HG03025 (cell line): Measurements from ENCODE around the gene PHLDA3.
A peak's percentile ranks its signal among the peaks of the same experiment; 100 is the strongest.
"Not testable (repeated sequence)": the region's sequence is repeated elsewhere in the genome, so short reads cannot be mapped to it uniquely, and the experiment has no call there.

ENCODE experiments used
- ATAC-seq: cut with Tn5 transposase; IDR thresholded peaks from one replicate; pipeline ENCODE4 v1.9.1; 2021; ENCODE audit warnings: mild to moderate bottlenecking, moderate library complexity; ENCODE audit not compliant: unreplicated experiment, low FRiP score

The PHLDA3 gene

GRCh38 chr1:201488830-201489589 lies 20.0 kb upstream of the PHLDA3 start:
- ATAC-seq = no peak

- ATAC-seq = no peak
Observed at GRCh38 chr1:201487742-201488141, 18.8 kb upstream of the PHLDA3 start.

GRCh38 chr1:201486187-201486586 lies 17.2 kb upstream of the PHLDA3 start:
- ATAC-seq = no peak

- ATAC-seq = no peak
Observed at GRCh38 chr1:201485184-201485774, 16.3 kb upstream of the PHLDA3 start.

GRCh38 chr1:201483373-201483949 lies 14.5 kb upstream of the PHLDA3 start:
- ATAC-seq = no peak

GRCh38 chr1:201482755-201483154 lies 13.8 kb upstream of the PHLDA3 start:
- ATAC-seq = peak; percentile 44

GRCh38 chr1:201481761-201482493 lies 12.9 kb upstream of the PHLDA3 start:
- ATAC-seq = peak; percentile 67

GRCh38 chr1:201481004-201481380 lies 12.0 kb upstream of the PHLDA3 start:
- ATAC-seq = no peak

GRCh38 chr1:201480231-201481003 lies 11.4 kb upstream of the PHLDA3 start:
- peak; percentile 57 for ATAC-seq

GRCh38 chr1:201479201-201479730 lies 10.3 kb upstream of the PHLDA3 start:
- no peak for ATAC-seq

- ATAC-seq = not testable (repeated sequence)
Observed at GRCh38 chr1:201478666-201479065, 9.7 kb upstream of the PHLDA3 start.

GRCh38 chr1:201476670-201477344 lies 7.8 kb upstream of the PHLDA3 start:
- ATAC-seq = no peak

GRCh38 chr1:201475915-201476669 lies 7.1 kb upstream of the PHLDA3 start:
- no peak for ATAC-seq

GRCh38 chr1:201475130-201475529 lies 6.1 kb upstream of the PHLDA3 start:
- ATAC-seq = no peak

GRCh38 chr1:201473296-201473695 lies 4.3 kb upstream of the PHLDA3 start:
- no peak for ATAC-seq

GRCh38 chr1:201472321-201472720 lies 3.3 kb upstream of the PHLDA3 start:
- ATAC-seq = not testable (repeated sequence)

GRCh38 chr1:201471772-201472171 lies 2.8 kb upstream of the PHLDA3 start:
- no peak for ATAC-seq

- ATAC-seq = no peak
Observed at GRCh38 chr1:201470581-201470980, 1.6 kb upstream of the PHLDA3 start.

- no peak for ATAC-seq
Observed at GRCh38 chr1:201469645-201470074, 672 bp upstream of the PHLDA3 start.
